ENCODE results near the gene COL5A2.

COL5A2 gene

DNA sequence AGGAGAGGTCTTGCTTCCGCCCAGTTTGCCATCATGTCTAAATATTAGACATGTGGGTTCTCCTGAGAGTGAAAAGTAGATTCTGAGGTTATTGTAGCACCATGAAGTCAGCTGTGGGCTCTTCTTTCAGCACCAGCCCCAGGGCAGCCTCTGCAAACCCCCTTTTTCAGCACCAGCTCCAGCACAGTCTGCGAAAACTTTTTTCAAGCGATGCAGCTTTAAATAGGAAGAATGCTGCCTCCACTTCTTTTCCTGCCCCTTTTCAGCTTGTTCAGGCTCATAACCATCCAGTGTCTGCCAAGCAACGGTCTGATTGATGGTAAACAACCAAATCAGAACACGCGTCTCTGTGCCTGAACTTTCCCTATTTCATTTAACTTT lies at the start of gene COL5A2:
Gene COL5A2, minus strand, starts transcription at position 192 of the 381 bp plus-strand sequence. Its CDS starts 157 bp downstream, at position 35.
- DNase-seq (ENCODE audit: low read depth in 2 of 2): no peak

DNA sequence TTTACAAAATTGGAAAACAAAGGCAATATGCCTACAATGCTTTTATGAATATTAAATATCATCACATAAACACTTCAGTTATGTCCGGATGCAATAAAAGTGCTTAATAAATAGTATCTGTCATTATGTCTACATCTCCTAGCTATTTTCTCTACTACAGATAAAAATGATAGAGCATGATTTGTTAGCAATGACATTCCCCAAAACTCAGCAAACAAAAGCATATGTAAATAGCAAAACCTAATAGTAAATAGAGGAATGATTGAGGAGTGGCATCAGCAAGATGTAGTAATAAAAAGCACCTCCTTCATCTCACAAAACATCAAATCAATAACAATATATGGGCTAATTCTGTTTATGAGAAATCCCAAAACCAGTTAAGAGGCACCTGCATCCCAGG lies 46.5 kb upstream of the COL5A2 start:
- no peak for DNase-seq (ENCODE audit: low read depth in 2 of 2)

DNA sequence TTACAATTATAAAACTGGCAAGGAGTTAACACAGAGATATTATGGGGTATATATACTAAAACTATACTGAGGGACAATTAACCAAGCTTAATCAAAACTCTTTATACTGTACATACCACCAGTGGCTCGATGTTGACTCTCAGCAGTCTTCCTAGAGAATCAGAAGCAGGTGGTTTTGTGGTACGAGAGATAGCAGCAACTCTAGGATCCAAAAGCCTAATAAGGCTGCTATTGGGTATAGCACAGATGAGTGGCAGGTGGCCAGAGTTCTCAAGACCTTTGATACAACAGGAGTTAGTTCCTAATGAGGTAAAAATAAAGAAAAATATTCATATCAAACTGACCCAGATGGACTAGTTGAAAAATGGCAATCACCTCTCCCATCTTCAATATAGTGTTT lies 45.5 kb upstream of the COL5A2 start:
- DNase-seq (ENCODE audit: low read depth in 2 of 2): no peak

DNA sequence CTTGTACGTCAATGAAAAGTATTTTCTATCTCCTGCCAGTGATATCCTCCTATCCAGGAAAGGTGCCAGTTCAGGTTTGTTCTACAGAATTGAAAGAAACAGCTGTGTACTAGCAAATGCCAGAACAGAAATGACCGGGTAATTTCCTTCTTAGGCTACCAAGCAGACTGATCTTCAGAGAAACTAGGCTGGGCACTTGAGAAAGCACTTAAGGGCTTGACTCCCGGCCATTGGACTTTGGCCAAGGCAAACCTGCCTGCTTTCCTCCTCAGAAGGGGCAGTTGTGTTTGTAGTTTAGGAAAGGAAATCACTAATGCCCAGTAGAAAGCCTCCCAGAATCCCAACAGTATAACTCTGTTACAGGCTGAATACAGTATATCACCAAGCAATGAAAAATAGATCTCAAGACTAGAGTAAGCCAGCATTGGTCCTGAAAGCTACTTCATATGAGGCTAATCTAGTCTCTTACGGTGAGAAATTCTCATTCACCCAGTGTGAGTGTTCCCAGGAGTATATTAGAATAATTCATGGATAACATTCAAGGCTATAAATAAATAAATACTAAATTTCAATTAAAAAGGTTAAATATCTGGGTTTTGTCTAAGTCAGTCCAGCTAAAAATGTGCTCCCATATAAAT lies 43.0 kb upstream of the COL5A2 start:
- DNase-seq (ENCODE audit: low read depth in 2 of 2): no peak

DNA sequence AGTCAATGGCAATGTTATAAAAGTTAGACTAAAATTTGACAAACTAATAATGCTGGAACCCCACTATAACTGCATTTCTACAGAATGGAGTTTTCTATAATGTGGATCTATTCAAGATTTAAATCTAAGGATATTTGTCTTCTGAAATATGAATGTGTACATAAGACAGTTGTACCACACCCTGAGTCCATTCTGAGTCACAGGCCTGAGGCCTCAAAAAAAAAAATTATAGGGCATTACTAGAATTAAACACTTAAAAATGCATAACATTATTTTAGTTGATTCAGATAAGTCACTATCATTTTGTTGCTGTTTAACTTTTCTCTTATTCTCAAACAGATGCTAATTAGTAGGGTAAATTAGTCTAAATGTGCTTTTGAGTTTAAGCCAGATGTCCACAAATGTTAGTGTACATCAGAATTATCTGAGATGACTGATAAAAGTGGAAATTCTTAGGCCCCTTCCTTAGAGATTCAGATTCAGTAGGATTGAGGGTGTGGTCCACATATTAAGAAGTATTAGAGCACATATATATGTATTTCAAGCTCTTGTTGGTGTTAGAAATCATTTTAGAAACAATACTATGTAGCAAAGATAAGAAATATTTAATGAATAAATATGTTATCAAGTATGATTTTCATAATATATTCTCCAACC lies 42.4 kb upstream of the COL5A2 start:
- DNase-seq (ENCODE audit: low read depth in 2 of 2): no peak

DNA sequence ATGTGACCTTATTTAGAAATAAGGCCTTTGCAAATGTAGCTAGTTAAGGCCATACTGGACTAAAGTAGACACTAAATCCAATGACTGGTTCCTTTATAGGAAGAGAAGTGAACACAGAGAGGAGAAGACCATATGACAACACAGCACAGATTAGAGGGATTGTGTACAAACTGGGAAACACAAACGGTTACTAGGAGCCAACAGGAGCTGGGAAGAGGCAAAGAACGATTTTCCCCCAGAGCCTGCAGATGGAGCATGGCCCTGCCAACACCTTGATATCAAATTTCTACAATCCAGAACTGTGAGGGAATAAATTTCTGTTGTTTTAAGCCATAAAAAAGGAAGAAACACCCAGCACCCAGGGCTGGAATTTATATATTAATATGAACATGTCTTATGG lies 38.7 kb upstream of the COL5A2 start:
- no peak for DNase-seq (ENCODE audit: low read depth in 2 of 2)

DNA sequence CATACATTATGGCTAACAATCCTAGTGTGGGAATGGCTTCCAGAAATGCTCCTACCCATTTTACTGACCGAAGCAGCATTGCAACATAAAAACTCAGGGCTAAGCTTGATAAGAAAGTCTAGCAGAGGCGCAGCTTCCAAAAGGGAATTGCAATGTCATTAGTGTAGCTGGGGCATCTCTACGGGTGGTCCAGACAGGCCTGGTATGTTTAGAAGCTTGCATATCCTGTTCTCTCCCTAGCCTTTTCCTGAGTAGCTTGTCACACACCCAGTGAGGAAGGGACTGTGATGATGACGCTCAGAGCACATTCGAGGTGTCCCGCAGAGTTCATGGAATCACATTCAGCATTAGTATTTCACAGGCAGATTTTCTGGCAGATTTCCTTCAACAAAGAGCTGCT lies 38.0 kb upstream of the COL5A2 start:
- no peak for DNase-seq (ENCODE audit: low read depth in 2 of 2)

DNA sequence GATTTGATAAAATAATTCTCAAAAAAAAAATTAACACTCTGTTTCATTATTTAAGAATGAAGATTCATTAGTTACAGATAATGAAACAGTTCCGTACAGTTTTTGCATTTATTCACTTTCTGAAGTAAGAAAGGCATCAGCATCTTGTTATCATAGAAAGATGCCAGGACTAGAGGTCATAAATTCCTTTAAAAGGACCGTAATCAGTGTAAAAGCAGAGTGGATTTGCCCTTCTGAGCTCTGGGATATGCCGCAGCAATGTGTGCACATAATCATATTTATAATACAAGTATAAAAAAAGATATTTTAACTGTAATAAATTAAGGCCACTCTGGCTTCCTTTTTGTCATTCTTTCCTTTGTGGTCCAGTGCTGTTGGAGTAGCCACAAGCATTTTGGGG lies 37.5 kb upstream of the COL5A2 start:
- DNase-seq (ENCODE audit: low read depth in 2 of 2): no peak

DNA sequence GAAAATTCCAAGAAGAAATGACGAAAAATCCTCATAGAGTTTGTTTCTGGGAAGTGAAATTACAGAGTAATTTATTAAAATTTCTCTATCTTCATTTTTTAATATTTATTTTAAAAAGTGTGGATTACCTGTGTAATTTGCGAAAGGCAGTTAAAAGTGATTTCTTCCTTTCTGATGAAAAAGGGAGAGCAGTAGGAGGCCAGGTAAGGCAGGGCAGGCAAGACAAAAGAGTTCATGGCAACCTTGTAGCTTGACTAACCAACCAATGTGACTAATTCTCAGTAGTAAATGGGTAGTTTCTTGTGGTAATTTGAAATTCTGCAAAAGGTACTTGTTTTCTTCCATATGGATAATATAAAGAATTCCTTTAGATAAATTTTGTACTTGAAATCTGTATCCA lies 34.9 kb upstream of the COL5A2 start:
- no peak for DNase-seq (ENCODE audit: low read depth in 2 of 2)

DNA sequence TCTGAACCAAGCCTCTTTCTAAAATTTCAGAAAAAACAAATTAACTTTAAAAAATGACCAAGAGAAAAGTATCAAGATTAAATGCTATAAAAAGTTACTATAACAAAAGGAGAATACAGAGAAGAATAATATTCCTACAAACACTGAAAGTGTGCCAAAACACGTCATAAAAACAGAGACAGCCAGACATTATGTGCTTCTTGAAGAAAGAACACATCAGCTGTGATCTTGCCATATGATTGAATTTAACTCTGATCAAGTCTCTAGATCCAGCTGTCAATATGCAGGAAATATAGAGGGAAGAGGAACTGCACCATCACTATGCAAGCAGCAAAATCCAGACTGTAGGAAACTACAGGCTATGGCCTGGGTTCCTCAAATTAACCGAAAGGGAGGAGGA lies 33.7 kb upstream of the COL5A2 start:
- DNase-seq (ENCODE audit: low read depth in 2 of 2): no peak

DNA sequence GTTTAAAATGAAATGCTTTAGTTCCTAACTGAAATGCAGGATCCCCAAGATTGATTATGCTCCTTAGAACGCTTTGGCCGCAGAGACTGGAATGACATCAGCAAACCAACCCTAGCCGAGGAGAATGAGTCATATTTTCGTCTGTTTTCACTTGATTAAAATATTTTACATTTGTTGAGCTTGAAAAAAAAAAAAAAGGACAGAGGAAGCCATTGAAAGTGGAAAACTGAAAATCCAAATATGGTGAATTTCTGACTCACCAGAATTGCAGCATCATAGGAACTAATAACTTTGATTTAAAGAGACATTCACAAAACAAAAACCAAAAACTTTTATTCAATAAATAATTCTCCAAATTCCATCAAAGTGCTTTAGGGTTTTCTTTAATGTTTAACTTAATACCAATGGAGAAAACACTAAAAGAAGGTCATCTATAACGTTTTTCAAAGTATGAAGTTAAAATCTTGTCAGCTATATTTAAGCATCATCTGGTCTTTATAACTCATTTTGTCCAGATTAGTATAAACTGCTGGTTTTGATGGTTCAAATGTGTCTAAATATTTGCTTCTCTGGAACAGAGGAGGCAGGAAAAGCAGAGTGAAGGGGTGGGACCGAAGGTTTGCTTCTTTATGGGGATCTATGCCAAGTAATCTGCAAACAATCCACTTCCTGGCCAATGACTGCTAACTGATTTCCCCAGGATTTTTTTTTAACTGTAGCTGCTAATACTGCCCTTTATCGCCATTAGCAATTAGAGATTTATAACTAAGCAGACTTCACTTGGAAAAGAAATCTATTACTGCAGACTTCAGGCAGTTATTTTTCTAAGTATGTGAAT lies 30.9 kb upstream of the COL5A2 start:
- DNase-seq (ENCODE audit: low read depth in 2 of 2): no peak

DNA sequence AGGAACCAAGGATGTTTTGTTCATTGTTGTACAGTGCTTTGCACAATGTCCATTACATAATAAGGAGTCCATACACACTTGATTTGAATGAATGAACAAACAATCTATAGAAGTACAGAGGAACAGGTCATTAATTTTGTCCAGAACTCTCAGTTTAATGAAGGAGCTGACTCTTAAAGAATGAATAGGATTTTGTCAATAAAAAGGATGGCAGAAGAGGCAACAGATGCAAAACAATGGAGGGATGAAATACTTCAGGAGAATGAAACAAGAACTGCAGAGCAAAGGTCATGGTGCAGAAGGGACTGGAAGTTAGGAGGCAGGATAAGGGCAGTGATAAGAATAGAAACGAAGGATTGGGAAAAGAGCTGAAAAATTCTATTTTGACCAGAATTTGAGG lies 28.7 kb upstream of the COL5A2 start:
- no peak for DNase-seq (ENCODE audit: low read depth in 2 of 2)

DNA sequence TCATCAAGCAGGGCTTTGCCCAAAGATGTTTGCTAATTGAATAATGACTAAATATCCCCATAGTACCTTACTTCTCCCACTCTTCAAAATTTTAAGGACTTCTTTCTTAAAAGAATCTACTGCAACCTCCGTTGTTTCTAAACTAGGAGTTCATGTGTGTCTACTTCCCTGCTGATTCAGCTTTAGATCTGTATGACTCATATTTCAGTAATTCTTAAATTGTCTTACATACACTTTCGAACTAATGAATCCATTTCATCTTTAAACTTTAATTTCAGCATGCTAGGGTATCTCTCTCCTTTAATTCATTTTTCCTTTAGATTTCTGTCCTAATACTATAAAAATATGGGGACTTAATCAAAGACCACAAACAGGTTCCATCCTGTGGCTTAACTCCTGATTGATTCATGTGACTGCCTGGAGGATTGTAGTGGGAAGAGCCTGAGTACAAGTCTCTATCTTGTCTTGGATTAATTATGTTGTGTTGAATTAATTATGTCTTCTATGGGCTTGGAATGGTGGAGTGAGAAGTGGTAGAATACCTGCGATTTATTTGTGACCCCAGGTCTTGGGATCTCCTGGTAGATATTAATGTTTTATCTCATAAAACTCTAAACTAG lies 24.9 kb upstream of the COL5A2 start:
- DNase-seq (ENCODE audit: low read depth in 2 of 2): no peak

DNA sequence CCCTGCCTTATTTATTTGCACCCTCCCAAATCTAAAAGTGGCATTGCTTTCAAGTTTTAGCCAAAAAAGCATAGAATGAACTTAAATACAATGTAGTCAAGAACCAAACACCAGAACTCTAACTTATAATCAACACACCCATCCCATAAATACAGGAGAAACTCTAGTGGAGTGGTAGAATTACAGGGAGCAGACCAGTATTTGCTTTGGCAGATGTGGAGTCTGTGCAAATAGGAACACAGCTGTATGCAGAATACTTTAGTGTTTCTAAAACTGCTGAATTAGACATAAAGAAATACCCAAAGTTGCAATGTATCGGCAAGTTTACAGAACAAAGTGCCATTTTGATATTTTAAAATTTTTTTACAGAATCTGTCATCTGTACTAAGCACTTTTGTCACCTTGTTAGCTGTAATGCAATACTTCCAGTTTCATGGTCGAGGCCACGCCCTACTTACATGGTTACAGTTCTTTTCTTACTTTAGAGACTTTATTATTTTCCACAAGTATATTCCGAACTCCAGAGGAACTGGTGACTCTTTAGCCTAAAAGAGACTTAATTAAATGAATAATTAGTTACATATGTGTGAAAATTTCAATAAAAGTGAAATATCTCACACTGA lies 23.7 kb upstream of the COL5A2 start:
- no peak for DNase-seq (ENCODE audit: low read depth in 2 of 2)

DNA sequence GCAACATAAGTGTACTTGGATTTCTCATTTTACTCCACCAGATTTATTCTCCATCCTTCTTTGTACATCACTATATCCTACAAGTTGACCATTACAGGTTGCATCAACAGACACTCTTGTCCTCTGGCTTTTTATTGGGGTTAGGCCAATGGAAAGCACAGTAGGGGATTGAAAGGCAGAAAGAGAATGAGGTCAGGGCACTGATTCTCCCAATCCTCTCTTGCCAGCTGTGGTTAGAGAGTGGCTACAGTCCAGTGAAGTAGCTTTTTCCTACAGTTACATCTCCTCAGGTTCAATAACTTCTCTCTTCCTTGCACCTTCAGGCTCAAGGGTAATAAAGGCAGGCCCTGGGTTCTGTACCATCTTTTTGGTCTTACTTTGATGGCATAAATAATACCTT lies 20.2 kb upstream of the COL5A2 start:
- DNase-seq (ENCODE audit: low read depth in 2 of 2): no peak

DNA sequence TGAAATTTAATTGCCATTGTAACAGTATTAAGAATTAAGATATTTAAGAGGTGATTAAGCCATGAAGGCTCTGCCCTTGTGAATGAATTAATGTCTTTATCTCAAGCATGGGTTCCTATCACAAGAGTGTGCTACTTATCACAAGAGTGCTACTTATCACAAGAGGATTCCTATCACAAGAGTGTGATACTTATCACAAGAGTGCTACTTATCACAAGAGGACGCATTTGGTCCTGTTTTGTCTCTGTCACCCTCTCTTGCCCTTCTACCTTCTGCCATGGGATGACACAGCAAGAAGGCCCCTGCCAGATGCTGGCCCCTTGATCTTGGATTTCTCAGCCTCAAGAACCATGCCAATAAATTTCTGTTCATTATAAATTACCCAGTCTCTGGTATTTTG lies 13.2 kb upstream of the COL5A2 start:
- no peak for DNase-seq (ENCODE audit: low read depth in 2 of 2)

DNA sequence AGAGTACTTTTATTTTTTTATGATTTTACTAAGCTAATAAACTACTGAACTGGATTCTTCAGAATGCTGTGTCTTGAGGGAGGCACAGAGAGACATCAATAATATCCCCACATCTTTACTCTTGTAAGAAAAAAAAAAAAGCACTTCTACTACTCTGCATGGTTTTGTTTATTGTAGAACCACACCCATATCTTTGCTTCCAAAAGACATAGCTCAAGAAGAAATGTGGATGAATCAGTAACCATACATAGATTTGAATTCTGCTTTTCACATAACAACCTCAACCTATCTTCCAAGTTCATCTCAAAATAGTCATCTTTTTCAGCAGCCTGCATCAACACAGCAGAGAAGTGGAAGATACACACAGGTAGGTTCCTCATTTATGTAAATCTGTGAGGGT lies 12.2 kb upstream of the COL5A2 start:
- DNase-seq (ENCODE audit: low read depth in 2 of 2): no peak

DNA sequence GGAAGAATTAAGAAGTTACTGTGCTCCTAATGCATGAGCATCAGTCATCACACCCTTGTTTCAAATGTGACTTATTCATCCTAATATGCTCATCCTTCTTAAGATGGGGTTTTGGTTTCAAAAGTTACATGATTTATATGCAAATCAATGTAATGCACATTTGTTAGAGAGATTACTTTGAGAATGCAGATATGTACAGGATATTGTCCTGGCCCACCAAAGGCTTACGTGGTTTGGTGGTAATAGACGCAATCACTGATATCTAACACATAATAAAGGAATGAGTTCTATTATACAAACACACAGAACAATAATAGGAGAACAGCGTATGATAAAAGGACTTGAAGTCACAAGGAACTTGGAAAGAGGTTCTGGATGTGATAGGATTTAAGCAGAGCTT lies 11.1 kb upstream of the COL5A2 start:
- no peak for DNase-seq (ENCODE audit: low read depth in 2 of 2)

DNA sequence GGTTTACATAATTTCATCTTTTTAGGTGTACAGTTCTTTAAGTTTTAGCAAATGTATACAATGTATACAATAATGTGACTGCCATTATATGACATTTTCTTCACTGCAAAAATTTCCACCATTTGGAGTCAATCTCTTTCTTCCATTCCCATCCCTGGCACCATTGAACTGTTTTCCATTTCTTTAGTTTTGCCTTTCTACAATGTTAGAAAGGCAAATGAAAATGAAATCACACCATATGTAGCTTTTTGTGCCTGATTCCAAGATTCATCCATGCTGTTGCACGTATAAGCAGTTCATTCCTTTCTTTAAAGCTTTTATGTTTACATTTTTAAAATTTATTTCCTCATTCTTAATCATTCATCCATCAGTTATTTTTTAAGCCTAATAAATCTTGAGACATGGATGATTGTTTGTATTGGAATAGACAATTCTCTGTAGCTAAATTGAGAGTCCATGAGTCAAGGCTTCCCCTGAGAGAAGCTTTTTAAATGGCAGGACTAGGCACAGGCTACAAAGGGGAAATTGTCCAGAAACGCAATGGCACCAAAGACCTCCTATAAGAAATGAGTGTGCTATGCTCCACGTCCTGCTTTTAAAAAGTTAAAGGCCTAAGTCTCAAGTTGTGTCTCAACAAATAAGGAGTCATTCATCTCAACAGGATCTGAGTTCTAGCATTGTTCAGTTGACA lies 8.7 kb upstream of the COL5A2 start:
- DNase-seq (ENCODE audit: low read depth in 2 of 2): no peak

DNA sequence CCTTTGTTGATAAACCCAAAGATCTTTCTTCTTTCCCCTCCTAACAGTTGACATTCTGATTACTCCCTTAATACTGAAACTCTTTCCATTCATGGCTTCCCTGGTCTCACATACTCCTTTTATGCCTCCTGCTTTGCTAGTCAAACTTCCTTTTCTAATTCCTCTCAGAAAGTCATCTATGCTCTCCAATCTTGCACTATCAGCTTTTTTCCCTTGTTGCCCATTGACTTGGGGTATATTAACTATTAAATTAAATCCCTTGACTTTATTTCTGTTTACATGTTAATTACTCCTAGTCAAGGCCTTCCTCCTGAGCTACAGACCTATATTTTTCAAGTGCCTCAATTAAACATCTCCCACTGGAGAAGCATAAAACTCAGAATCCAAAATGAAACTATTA lies 3.6 kb upstream of the COL5A2 start:
- DNase-seq (ENCODE audit: low read depth in 2 of 2): no peak

DNA sequence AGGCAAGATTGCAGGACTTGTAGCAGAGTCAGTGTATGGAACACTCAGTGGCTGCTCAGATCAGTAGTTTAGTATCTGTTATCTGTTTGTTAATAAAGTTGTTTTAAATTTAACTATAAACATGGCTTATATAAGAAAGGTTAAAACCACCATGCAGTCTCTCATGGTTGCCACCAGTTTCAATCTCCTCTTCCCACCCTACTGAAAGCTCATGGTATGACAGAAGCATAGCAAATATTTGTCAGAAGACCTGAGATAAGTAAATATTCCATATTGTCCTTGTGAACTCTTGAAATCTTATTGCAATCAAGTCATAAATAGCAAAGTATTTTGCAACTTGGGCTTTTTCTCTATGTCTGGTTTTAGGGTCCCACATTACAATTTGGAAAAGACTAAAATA lies 2.1 kb upstream of the COL5A2 start:
- no peak for DNase-seq (ENCODE audit: low read depth in 2 of 2)

All from stimulated activated CD8-positive, alpha-beta memory T cell treated with anti-CD3 and anti-CD28 coated beads, Interleukin-2, amount 100 ng/mL, for 1 hour (primary cell).